Thyroid gland (tissue), 4 donors: Measurements from ENCODE around the gene NDUFS7. TPM values are rescaled to one million over a fixed set of nuclear protein-coding genes. Genes with fewer than 3 reads are reported as not detected.

ENCODE experiments used
- DNase-seq, 2 donors: peaks; one replicate each; pipeline ENCODE4 v3.0.0-alpha.2; 2019
- H3K27ac ChIP-seq, 3 donors: fragments of 200-600 bp; sonication (generic); 1 replicate in 2 of 3; 2 replicates in 1 of 3; pipeline ENCODE4 v1.5.1; 2016 to 2019; ENCODE audit warnings: mild to moderate bottlenecking in 1 of 3, moderate library complexity in 1 of 3
- H3K27me3 ChIP-seq: fragments of 200-600 bp; sonication (generic); one replicate; pipeline ENCODE4 v1.5.1; 2019
- H3K36me3 ChIP-seq, 2 donors: fragments of 200-600 bp; sonication (generic); one replicate each; pipeline ENCODE4 v1.5.1; 2016 to 2019
- H3K4me1 ChIP-seq, 2 donors: fragments of 200-600 bp; sonication (generic); one replicate each; pipeline ENCODE4 v1.5.1; 2017 to 2019
- H3K4me3 ChIP-seq, 3 donors: fragments of 200-600 bp; sonication (generic); replicated peaks in 1 of 3; 1 replicate in 2 of 3; 2 replicates in 1 of 3; pipeline ENCODE4 v1.5.1; 2016; ENCODE audit warnings: mild to moderate bottlenecking in 1 of 3
- H3K9me3 ChIP-seq: fragments of 200-600 bp; sonication (generic); one replicate; pipeline ENCODE4 v1.5.1; 2017
- CTCF ChIP-seq, 6 experiments: fragments of 200-600 bp in 3 of 6; fragments of 450-650 bp in 3 of 6; sonication (generic) in 3 of 6; IDR thresholded peaks; one replicate each; pipeline ENCODE4 v1.5.1; 2016 to 2019; ENCODE audit warnings: antibody characterized with exemption in 6 of 6, mild to moderate bottlenecking in 2 of 6, inconsistent platforms in 1 of 6, moderate library complexity in 1 of 6
- POLR2A ChIP-seq, 2 donors: fragments of 450-650 bp; IDR thresholded peaks; one replicate each; pipeline ENCODE4 v1.6.1; 2017; ENCODE audit warnings: antibody characterized with exemption in 2 of 2, mild to moderate bottlenecking in 2 of 2, moderate library complexity in 1 of 2
- WGBS, 2 donors: methylation state at CpG; one replicate each; pipeline ENCODE4 v1.1.5; 2017; 5-methylcytosine and 5-hydroxymethylcytosine counted together
- intact Hi-C: fragments of 100-400 bp; cut with DNase I; formaldehyde crosslinking; loops from one replicate; pipeline ENCODE4 v1.15.1; 2023
- total RNA-seq, 4 donors: library from RNA; depleted of rRNA; stranded (reverse); fragments of >200 nt; gene quantifications; one replicate each; pipeline ENCODE4 v1.2.3, GENCODE V29; 2016

NDUFS7 gene
- total RNA-seq, 4 donors from 2014 or later = 75.2 to 185 (median 108) TPM

GRCh38 chr19:1360818-1361461, 22.8 kb upstream of the NDUFS7 start:
- intact Hi-C loops = no loop called here
- H3K27ac ChIP-seq = no peak overlapping the region
- H3K27me3 ChIP-seq = no peaks in the 10 kb centered on the region
- no peak for TF ChIP-seq POLR2A (IDR thresholded peaks at IDR 0.05)
- no peak for TF ChIP-seq CTCF (IDR thresholded peaks at IDR 0.05)
- peaks cover 9 to 21% of the 10 kb centered on the region in 2 donors for H3K4me1 ChIP-seq
- H3K36me3 ChIP-seq = peaks cover 14 to 27% of the 10 kb centered on the region in 2 donors
- no peak overlapping the region for H3K4me3 ChIP-seq
- DNase-seq = no peak
- WGBS, 2 donors = 65 to 79% methylated on average over 21 to 24 of the region's 31 CpGs
- H3K9me3 ChIP-seq = no peaks in the 10 kb centered on the region

- Histone ChIP-seq H3K36me3 (peaks cover 14 to 34% of the 10 kb centered on the region in 2 donors), H3K4me1 (peaks cover under 1 to 13% of the 10 kb centered on the region in 2 donors), H3K27ac (no peak overlapping the region), H3K9me3 (no peaks in the 10 kb centered on the region), H3K4me3 (no peak overlapping the region), H3K27me3 (no peaks in the 10 kb centered on the region)
- 82 to 83% methylated on average over 30 of the region's 30 CpGs for WGBS, 2 donors
- no peak for DNase-seq
- intact Hi-C loops = no loop called here
- no peak for TF ChIP-seq POLR2A (IDR thresholded peaks at IDR 0.05)
- TF ChIP-seq CTCF (IDR thresholded peaks at IDR 0.05) = no peak
Measured at GRCh38 chr19:1361601-1362386, 21.9 kb upstream of the NDUFS7 start.

GRCh38 chr19:1362387-1363257, 21.1 kb upstream of the NDUFS7 start:
- Histone ChIP-seq H3K4me3 (no peak overlapping the region), H3K9me3 (no peaks in the 10 kb centered on the region), H3K36me3 (peaks cover 18 to 41% of the 10 kb centered on the region in 2 donors), H3K4me1 (peaks cover 0 to 13% of the 10 kb centered on the region in 2 donors), H3K27me3 (no peaks in the 10 kb centered on the region), H3K27ac (no peak overlapping the region)
- 88 to 89% methylated on average over 42 of the region's 42 CpGs for WGBS, 2 donors
- DNase-seq = no peak
- TF ChIP-seq POLR2A (IDR thresholded peaks at IDR 0.05) = no peak
- TF ChIP-seq CTCF (IDR thresholded peaks at IDR 0.05) = no peak
- intact Hi-C loops = no loop called here

GRCh38 chr19:1363599-1363998, 20.1 kb upstream of the NDUFS7 start:
- H3K4me3 ChIP-seq = no peak overlapping the region
- no peaks in the 10 kb centered on the region for H3K9me3 ChIP-seq
- DNase-seq = no peak
- peaks cover 22 to 39% of the 10 kb centered on the region in 2 donors for H3K36me3 ChIP-seq
- no peak for TF ChIP-seq POLR2A (IDR thresholded peaks at IDR 0.05)
- no peak for TF ChIP-seq CTCF (IDR thresholded peaks at IDR 0.05)
- 77 to 82% methylated on average over 9 to 10 of the region's 10 CpGs for WGBS, 2 donors
- no peaks in the 10 kb centered on the region for H3K27me3 ChIP-seq
- peaks cover 0 to 13% of the 10 kb centered on the region in 2 donors for H3K4me1 ChIP-seq
- intact Hi-C loops = no loop called here
- H3K27ac ChIP-seq = no peak overlapping the region
